Heart left ventricle (tissue), 13 donors: ENCODE results near the gene GABBR2.

Experiments used
- CTCF ChIP-seq, 12 donors: fragments of 200-600 bp; sonication (generic) in 4 of 12; IDR thresholded peaks; one replicate each; pipeline versions ENCODE4 v1.5.0 to v1.8.0; 2018 to 2022; ENCODE audit warnings: antibody characterized with exemption in 12 of 12, mild to moderate bottlenecking in 5 of 12
- POLR2A ChIP-seq, 2 donors: fragments of 450-650 bp; IDR thresholded peaks; one replicate each; pipeline ENCODE4 v1.6.1; 2017; ENCODE audit warnings: antibody characterized with exemption in 2 of 2, mild to moderate bottlenecking in 2 of 2, moderate library complexity in 2 of 2
- donor health status: ischemic (EF 13 %, LVEDD 7.1; RV severe dilation, severe dysfunction).
- donor health status: DM: no; HTN: yes; CAD: no.
- donor health status: DM: no; HTN: no; CAD: no.
- donor health status: ischemic (EF 25% LVEDD 6.9; RV normal size, moderate dysfunction).
- donor health status: ischemic (EF 25% LVEDD 5.7; RV mildly dilated, moderate dysfunction).
- donor health status: ischemic (EF 35%, LVEDD 5.7; RV mildly dilated, moderate dysfunction).
- donor health status: nonischemic (EF 11% LVEDD 7.7; RV severe dilation, severe dysfunction).
- donor health status: DM: yes; HTN: yes; CAD: no.
- donor health status: PGD.
- donor health status: ischemic (EF 29% LVEDD 5.4; RV normal size, mild dysfunction).
- donor health status: nonischemic (EF 23%, LVEDD 6.1; RV moderate dilation, normal function).

DNA sequence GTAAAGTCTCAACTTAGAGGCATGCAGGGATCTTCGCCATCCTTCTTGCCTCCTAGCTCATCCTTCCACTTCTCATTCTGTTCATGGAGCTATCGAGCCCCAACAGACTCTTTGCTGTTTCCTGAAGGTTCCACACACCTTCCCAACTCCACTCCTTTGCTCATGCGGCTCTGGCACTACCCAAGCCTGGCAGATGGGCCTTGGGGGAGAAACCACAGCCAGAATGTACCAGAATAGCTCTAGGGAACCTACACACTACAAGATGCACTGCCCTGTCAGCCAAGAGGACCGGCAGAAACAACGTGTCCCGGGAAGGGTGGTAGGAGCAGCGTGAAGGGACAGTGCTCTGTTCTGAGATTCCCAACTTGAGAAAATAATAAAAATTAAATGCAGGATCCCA lies 178.9 kb downstream of the GABBR2 start:
- TF ChIP-seq CTCF (IDR thresholded peaks at IDR 0.05) (no peak), POLR2A (IDR thresholded peaks at IDR 0.05) (no peak)
